CD4-positive, alpha-beta T cell treated with Interleukin-2 at 100 ng/mL for 4 hours (primary cell): ENCODE data around the gene PRPF38B.
"Not testable (repeated sequence)": the region's sequence is repeated elsewhere in the genome, so short reads cannot be mapped to it uniquely, and the experiment has no call there.

ENCODE experiments used
- DNase-seq: peaks from one replicate; pipeline ENCODE4 v3.0.0-alpha.2; 2020; ENCODE audit warnings: low spot score

Gene PRPF38B, protein sequence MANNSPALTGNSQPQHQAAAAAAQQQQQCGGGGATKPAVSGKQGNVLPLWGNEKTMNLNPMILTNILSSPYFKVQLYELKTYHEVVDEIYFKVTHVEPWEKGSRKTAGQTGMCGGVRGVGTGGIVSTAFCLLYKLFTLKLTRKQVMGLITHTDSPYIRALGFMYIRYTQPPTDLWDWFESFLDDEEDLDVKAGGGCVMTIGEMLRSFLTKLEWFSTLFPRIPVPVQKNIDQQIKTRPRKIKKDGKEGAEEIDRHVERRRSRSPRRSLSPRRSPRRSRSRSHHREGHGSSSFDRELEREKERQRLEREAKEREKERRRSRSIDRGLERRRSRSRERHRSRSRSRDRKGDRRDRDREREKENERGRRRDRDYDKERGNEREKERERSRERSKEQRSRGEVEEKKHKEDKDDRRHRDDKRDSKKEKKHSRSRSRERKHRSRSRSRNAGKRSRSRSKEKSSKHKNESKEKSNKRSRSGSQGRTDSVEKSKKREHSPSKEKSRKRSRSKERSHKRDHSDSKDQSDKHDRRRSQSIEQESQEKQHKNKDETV

DNA sequence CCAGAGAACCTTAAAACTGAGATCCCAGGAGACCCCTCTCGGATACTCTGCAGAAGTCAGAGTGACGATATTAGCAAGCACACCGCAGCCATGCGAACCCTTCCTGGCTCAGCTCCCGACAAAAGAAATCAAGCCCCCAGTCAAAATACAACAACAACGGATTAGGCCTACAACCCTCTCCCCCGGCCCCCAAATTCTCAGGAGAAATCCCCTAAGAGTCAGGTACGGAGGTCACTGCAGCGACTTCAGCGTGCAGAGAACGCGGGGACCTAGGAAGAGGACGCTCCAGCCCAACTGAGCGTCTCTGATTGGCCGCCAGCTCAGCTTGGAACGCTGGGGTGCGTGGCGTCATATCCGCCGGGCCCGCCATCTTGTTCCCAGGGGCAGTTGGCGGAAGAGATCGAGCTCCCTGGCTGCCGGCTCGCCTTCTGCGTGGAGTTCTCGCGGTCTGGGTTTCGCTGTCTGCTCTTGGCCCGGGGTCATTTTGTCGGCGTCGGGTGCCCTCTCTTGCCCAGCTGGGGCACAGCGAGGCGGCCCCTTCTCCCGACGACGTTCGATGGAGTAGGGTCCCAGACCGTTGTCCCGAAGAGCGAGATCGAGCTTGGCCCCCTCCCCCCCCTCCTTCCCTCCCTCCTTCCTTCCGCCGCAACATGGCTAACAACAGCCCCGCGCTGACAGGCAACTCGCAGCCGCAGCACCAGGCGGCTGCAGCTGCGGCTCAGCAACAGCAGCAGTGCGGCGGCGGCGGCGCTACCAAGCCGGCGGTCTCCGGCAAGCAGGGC, at the start of gene PRPF38B:
TSS of gene PRPF38B (plus strand) at position 369 of the 782 bp plus-strand sequence. CDS start at position 651, 282 bp downstream.
- DNase-seq: peak; percentile 92

GRCh38 chr1:108643492-108644335, 48.4 kb upstream of the PRPF38B start:
- DNase-seq: peak; percentile 80

- peak; percentile 65 for DNase-seq
Measured at GRCh38 chr1:108644984-108645383, 47.1 kb upstream of the PRPF38B start.

- peak; percentile 38 for DNase-seq
Measured at GRCh38 chr1:108645564-108646184, 46.4 kb upstream of the PRPF38B start.

DNA sequence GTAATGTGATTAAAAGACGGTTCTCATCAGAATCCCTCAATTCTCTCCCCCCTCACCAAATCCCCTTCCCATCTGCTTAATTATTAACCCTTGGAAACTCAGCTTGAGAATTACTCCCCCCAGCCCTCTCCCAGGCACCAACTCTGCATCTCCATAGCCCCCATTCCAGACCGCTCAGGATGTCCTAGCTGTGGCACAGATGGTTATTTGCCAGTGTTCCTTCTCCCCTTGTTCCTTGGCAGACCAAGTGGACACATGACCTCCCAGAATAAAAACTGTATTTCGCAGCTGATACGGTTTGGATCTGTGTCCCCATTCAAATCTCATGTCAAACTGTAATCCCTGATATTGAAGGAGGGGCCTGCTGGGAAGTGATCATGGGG, 45.9 kb upstream of the PRPF38B start:
- DNase-seq: no peak

GRCh38 chr1:108646648-108647269, 45.4 kb upstream of the PRPF38B start:
- peak; percentile 85 for DNase-seq

GRCh38 chr1:108653431-108654105, 38.5 kb upstream of the PRPF38B start:
- DNase-seq: peak; percentile 26

DNA sequence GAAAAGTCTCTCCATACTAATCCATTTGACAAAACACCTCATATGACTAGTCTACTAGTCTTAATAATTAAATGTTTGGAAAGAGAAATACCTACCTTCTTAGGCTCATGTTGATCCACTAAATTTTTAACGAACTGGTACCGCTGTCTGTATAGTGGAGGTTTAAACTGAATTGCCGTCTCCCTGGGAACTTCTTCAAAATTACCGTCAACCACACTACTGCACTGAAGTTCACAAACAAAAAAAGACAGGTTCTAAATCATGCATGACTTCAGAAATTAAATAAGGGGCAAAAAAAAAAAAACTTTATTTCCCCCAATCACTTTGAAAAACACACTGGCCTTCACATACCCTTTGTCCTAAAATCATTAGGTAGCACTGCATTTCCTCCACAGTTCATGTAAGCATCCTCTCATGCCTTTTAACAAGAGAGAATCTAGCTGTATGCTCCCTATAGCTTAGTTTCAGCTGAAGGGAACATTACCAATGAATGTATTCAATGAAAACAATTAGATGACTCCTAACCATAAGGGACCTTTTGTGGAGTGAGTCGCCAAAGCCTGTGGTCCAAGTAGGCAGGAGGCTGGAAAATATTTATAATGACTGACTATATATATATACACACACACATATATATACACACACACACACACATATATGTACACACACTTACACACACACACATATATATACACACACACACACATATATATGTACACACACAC, 34.6 kb upstream of the PRPF38B start:
- DNase-seq: no peak

- peak; percentile 78 for DNase-seq
Measured at GRCh38 chr1:108661030-108661609, 31.0 kb upstream of the PRPF38B start, which contains the start of gene HENMT1. TSS of gene HENMT1 (minus strand) at chr1:108661093. CDS start at chr1:108659884, 1,209 bp downstream.

DNA sequence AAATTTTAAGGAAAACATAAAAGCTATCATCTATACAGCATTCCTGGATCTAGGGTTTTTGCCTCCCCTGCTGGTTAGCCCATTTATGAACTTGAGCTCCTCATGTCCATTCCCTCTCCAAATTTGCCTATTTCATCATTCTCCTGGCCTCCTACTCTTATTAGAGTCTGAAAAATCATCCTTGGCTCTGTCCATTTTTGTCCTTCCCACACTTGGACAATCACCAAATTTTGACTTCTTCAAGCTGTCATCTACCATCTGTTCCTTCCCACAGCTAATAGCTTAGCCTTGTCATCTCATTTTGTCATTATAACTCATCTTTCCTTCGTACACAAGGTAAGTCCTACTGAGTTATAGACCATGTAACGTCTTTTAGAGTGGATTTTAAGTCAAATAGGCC, 29.0 kb upstream of the PRPF38B start:
- DNase-seq: no peak

GRCh38 chr1:108664481-108664880, 27.6 kb upstream of the PRPF38B start:
- DNase-seq: no peak

DNA sequence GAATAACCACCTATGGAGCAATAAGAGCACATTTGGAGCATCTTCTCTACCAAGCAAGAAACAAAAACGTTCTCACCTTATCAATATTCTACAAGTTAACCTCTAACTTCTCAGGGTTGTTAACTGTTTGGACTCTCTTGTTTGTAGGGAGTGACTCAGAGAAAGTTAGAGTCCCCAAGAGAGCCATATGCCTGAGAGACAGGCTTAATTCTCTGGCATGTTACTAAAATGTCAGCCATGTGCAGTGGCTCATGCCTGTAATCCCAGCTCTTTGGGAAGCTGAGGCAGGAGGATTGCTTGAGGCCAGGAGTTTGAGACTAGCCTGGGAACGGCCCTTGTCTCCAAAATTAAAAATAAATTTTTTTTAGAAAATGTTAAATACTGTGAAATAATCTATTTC, 27.0 kb upstream of the PRPF38B start:
- no peak for DNase-seq

DNA sequence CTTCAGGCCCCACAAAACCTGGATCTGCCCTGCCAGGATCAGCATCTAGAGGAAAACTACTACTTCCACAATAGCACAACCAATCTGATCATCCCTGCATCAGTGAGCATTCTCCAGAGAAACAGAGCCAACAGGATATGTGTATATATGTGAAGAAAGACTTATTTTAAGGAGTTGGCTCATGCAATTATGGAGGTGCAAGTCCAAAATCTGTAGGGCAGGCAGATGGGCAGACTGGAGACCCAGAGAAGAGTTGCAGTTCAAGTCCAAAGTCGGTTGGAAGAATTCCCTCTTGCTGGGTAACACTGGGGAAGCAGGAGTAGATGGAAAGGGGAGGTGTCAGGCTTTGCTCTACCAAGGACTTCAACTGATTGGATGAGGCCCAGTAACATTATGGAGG, 26.3 kb upstream of the PRPF38B start:
- DNase-seq: no peak

DNA sequence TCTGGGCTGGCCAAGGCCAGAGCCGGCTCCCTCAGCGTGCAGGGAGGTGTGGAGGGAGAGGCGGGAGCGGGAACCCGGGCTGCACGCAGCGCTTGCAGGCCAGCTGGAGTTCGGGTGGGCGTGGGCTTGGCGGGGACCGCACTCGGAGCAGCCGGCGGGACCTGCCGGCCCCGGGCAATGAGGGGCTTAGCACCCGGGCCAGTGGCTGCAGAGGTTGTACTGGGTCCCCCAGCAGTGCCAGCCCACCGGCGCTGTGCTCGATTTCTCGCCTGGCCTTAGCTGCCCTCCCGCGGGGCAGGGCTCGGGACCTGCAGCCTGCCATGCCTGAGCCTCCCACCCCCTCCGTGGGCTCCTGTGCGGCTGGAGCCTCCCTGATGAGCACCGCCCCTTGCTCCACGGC, 24.7 kb upstream of the PRPF38B start:
- DNase-seq: not testable (repeated sequence)

DNA sequence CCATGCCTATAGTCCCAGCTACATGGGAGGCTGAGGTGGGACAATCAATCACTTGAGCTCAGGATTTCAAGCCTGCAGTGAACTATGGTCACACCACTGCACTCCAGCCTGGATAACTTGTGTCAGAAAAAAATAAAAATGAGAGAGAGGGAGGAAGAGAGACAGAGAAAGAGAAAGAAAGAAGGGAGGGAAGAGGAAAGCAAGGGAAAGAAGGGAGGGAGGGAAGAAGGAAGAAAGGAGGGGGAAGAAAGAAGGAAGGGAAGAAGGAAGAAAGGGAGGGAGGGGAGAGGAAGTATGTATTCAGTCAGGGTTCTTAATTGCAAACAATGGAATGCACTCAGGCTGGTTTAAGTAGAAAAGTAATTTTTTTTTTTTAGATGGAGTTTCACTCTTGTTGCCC, 23.3 kb upstream of the PRPF38B start:
- DNase-seq: no peak

- DNase-seq: no peak
Measured at GRCh38 chr1:108669679-108670078, 22.4 kb upstream of the PRPF38B start.

DNA sequence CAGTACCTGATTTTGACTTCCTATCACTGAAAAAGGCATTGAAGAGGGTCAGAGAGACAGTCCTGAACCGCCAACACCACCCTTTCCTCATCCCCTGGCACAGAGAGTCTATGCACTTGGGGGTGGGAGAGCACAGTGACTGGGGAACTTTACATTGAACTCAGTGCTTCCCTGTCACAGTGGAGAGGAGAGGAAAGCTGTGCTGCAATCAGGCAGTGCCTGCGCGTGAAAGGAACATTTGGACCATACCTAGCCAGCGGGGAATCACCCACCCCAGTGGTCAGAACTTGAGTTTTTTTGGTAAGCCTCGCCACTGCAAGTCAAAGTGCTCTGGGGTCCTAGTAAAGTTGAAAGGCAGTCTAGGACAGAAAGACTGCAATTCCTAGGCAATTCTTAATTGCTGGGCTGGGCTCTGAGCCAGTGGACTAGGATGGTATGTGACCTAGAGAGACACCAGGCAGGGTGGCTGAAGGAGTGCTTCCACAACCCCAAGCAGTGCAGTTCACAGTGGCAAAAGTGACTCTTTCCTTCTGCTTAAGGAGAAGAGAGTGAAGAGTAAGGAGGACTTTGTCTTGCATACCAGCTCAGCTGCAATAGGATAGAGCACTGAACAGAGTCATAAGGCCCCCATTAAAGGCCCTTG, 21.9 kb upstream of the PRPF38B start:
- DNase-seq: no peak

DNA sequence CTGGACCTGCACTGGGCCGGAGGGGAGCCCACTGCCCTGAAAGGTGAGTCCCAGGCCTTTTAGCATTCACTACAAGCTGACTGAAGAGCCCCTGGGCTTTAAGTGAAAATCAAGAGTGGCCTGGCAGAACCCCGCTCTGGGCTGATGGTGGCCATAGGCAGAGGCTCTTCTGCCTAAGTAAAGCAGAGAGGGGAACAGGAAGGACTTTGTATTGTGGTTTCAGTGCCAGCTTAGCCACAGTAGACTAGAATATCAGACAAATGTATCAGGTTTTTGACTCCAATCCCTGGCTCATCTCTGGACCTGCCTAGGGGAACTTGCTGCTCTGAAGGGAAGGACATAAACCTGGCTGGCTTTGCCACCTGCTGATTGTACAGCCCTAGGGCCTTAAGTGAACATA, 21.0 kb upstream of the PRPF38B start:
- DNase-seq: no peak

DNA sequence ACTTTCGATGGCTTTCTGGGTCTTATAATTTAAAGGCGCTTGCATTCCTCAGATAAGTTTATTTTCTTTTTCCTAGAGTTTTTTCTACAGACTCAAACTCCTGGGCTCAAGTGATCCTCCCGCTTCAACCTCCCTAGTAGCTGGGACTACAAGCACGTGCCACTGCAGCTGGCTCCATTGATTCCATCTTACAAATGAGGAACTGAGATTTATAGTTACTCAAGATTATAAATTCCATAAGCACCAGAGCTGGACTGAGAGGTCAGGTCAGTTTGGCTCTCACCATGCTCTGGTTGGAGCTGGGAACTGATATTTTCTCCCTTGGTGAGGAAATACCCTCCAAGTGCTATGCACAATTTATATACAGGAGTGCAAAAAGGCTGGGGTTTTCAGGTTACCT, 13.4 kb upstream of the PRPF38B start:
- no peak for DNase-seq
